Liver (tissue), 9 donors: Measurements from ENCODE around the gene MOB1B. TPM values are rescaled to one million over a fixed set of nuclear protein-coding genes. Genes with fewer than 3 reads are reported as not detected.

Source experiments
- DNase-seq: peaks from one replicate; pipeline ENCODE4 v3.0.0-alpha.2; 2017; ENCODE audit warnings: low spot score
- H3K27ac ChIP-seq, 2 donors: one replicate each; pipeline ENCODE4 v1.7.0; 2013; ENCODE audit warnings: inconsistent platforms in 2 of 2, low read length in 2 of 2, control low read depth in 1 of 2, low read depth in 1 of 2, mild to moderate bottlenecking in 1 of 2
- H3K27me3 ChIP-seq, 4 donors: one replicate each; pipeline versions ENCODE4 v1.6.1 to v1.7.0; 2013; ENCODE audit warnings: low read length in 3 of 4, inconsistent platforms in 1 of 4, mild to moderate bottlenecking in 1 of 4, moderate library complexity in 1 of 4; ENCODE audit not compliant: control insufficient read depth in 4 of 4, insufficient read depth in 4 of 4
- H3K36me3 ChIP-seq, 4 donors: one replicate each; pipeline versions ENCODE4 v1.6.1 to v1.7.0; 2013; ENCODE audit warnings: low read length in 3 of 4, mild to moderate bottlenecking in 3 of 4, low read depth in 1 of 4, moderate library complexity in 1 of 4; ENCODE audit not compliant: control insufficient read depth in 4 of 4, insufficient read depth in 3 of 4
- H3K4me1 ChIP-seq, 4 donors: one replicate each; pipeline versions ENCODE4 v1.6.1 to v1.7.0; 2013; ENCODE audit warnings: low read length in 3 of 4, mild to moderate bottlenecking in 3 of 4, moderate library complexity in 1 of 4; ENCODE audit not compliant: control insufficient read depth in 4 of 4, insufficient read depth in 4 of 4
- H3K4me3 ChIP-seq, 3 donors: one replicate each; pipeline versions ENCODE4 v1.6.1 to v1.7.0; 2013; ENCODE audit warnings: low read length in 3 of 3, control low read depth in 1 of 3, low read depth in 1 of 3, mild to moderate bottlenecking in 1 of 3
- H3K9ac ChIP-seq, 2 donors: one replicate each; pipeline ENCODE4 v1.7.0; 2013; ENCODE audit warnings: low read length in 2 of 2, mild to moderate bottlenecking in 2 of 2, moderate library complexity in 2 of 2, control low read depth in 1 of 2, low read depth in 1 of 2
- H3K9me3 ChIP-seq, 4 donors: one replicate each; pipeline versions ENCODE4 v1.6.1 to v1.7.0; 2013; ENCODE audit warnings: low read length in 3 of 4; ENCODE audit not compliant: control insufficient read depth in 4 of 4
- EGR1 ChIP-seq, 2 donors: IDR thresholded peaks; 2 replicates each; pipeline ENCODE4 v1.6.1; 2016 to 2018; ENCODE audit warnings: antibody characterized with exemption in 2 of 2, low read depth in 2 of 2
- FOXA1 ChIP-seq: IDR thresholded peaks from 2 replicates; pipeline ENCODE4 v1.6.1; 2016; ENCODE audit warnings: antibody characterized with exemption
- HNF4G ChIP-seq: IDR thresholded peaks from 2 replicates; pipeline ENCODE4 v1.6.1; 2016; ENCODE audit warnings: antibody characterized with exemption
- JUND ChIP-seq, 2 donors: IDR thresholded peaks; 2 replicates each; pipeline ENCODE4 v1.6.1; 2016; ENCODE audit warnings: antibody characterized with exemption in 2 of 2
- NR2F2 ChIP-seq: IDR thresholded peaks from 2 replicates; pipeline ENCODE4 v1.6.1; 2016; ENCODE audit warnings: antibody characterized with exemption
- RAD21 ChIP-seq, 2 donors: IDR thresholded peaks; 2 replicates each; pipeline ENCODE4 v1.6.1; 2016; ENCODE audit warnings: antibody characterized with exemption in 2 of 2, mild to moderate bottlenecking in 2 of 2
- RXRA ChIP-seq, 2 donors: IDR thresholded peaks; 2 replicates each; pipeline ENCODE4 v1.6.1; 2017 to 2018; ENCODE audit warnings: antibody characterized with exemption in 2 of 2, mild to moderate bottlenecking in 1 of 2
- SP1 ChIP-seq: IDR thresholded peaks from 2 replicates; pipeline ENCODE4 v1.6.1; 2018; ENCODE audit warnings: antibody characterized with exemption, mild to moderate bottlenecking
- WGBS: extraction: QIAGEN DNeasy Blood & Tissue Kit; methylation state at CpG from one replicate; pipeline ENCODE4 v1.1.7; 2013; 5-methylcytosine and 5-hydroxymethylcytosine counted together
- polyA plus RNA-seq, 2 donors: library from polyadenylated mRNA; stranded (reverse) in 1 of 2; unstranded in 1 of 2; fragments of 200-250 nt in 1 of 2; fragments of >200 nt in 1 of 2; fragmentation: Nextera tagmentation in 1 of 2; extraction: Ambion mirVana in 1 of 2; gene quantifications; one replicate each; pipeline versions ENCODE4 v1.2.1 to v1.2.3, GENCODE V29; 2013 to 2015
- total RNA-seq, 2 donors: library from RNA; depleted of rRNA; stranded (reverse); fragments of >200 nt; gene quantifications; one replicate each; pipeline ENCODE4 v1.2.3, GENCODE V29; 2014
- TF ChIP-seq, protein P1 (sequence below): IDR thresholded peaks from 2 replicates; pipeline ENCODE4 v1.6.1; 2016; ENCODE audit warnings: antibody characterized with exemption
- TF ChIP-seq, protein P2 (sequence below): IDR thresholded peaks from 2 replicates; pipeline ENCODE4 v1.6.1; 2016; ENCODE audit warnings: antibody characterized with exemption
- TF ChIP-seq, protein P3 (sequence below): fragments of 150-350 bp; IDR thresholded peaks from 2 replicates; pipeline ENCODE4 v1.5.1; 2017; ENCODE audit warnings: improper control_type of control experiment, low read depth, low read length; ENCODE audit not compliant: missing input control
- donor health status: healthy.
- donor health status: healthy.
- donor health status: healthy.
- donor health status: healthy.
- donor health status: healthy.

The MOB1B gene
- total and polyA plus RNA-seq, 4 donors, result 2.1 to 69.0 (median 3.7) TPM

DNA sequence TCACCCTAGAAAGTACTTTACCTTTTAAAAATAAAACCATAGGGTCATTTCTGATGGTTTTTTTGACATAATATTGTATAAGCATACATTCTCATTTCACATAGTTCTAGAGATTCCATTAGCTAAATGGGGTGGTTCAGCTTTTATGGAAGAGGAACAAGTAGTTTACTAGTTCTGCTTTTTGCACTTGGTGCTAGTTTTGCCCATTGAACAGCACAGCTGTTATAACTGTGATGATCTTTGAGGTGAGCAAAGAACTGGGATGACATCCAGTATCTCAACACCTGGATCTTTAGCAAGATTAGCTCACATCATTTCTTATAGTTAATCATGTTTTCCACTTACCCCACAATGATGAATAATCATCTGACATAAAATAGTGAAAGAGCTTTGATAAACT, 40.9 kb downstream of the MOB1B start:
- Histone ChIP-seq H3K27me3 (no peaks in the 10 kb centered on the region), H3K4me3 (no peak overlapping the region), H3K4me1 (peaks cover 0 to 4% (median under 1%) of the 10 kb centered on the region in 4 donors), H3K9ac (no peak overlapping the region), H3K9me3 (no peaks in the 10 kb centered on the region), H3K36me3 (no peaks in the 10 kb centered on the region), H3K27ac (no peak overlapping the region)
- no peak for TF ChIP-seq RAD21 (IDR thresholded peaks at IDR 0.05)
- TF ChIP-seq SP1, result no peak
- no peak for DNase-seq

DNA sequence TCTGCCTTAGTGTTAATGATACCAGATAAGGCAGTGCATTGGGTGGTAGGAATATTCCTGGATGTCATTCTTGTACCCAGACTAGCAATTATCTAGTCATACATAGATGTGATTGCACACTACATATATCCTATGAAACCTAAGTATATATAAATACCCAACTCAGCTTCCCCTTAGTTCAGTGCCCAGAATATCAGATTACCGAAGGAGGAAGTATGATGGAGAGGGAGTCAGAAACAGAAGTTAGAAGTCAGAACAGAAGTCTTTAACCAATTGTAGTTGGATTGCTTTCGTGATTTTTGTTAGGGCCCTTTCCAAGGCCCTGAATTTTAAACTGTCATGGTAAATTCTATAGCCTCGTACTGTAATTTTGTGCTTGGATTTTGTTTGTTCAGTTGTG, 42.9 kb downstream of the MOB1B start:
- H3K27ac ChIP-seq, result no peak overlapping the region
- 57% methylated on average over 3 of the region's 3 CpGs for WGBS
- TF ChIP-seq FOXA1, result no peak
- TF ChIP-seq SP1, result no peak
- TF ChIP-seq RXRA (IDR thresholded peaks at IDR 0.05), result no peak
- H3K9me3 ChIP-seq, result no peaks in the 10 kb centered on the region
- H3K4me3 ChIP-seq, result no peak overlapping the region
- H3K27me3 ChIP-seq, result no peaks in the 10 kb centered on the region
- H3K4me1 ChIP-seq, result peaks cover 0 to 4% (median under 1%) of the 10 kb centered on the region in 4 donors
- no peaks in the 10 kb centered on the region for H3K36me3 ChIP-seq
- no peak for DNase-seq
- no peak overlapping the region for H3K9ac ChIP-seq

DNA sequence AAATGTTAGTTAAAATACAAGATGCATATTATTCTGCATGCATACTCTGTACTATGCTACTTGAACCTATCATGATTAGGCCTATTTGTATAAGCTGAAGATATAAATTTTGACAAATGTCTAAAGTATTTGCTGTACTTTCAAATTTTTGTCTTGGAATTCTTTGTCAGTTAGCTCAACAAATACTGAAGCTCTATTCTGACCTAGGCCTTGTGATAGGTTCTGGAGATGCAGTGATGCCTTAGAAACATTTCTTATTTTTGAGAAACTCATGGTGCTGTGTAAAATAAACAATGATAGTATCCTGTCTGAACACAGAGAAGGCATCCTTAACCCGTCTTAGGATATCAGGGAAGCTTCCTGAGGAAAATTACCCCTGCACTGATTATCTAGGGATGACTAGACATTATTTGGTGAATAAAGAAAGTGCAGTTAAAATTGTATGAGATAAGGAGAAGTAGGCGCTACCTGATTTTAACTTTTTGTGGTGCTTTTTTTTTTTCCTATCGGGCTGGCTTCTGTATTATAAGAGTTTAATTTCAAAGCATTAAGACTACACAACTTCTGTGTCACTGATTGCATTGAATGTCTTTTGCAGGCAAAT, 43.4 kb downstream of the MOB1B start:
- Histone ChIP-seq H3K27me3 (no peaks in the 10 kb centered on the region), H3K27ac (no peak overlapping the region), H3K9me3 (no peaks in the 10 kb centered on the region), H3K4me3 (no peak overlapping the region), H3K9ac (no peak overlapping the region), H3K36me3 (no peaks in the 10 kb centered on the region), H3K4me1 (peaks cover 0 to 4% (median under 1%) of the 10 kb centered on the region in 4 donors)
- no peak for TF ChIP-seq SP1
- TF ChIP-seq, protein P1, sequence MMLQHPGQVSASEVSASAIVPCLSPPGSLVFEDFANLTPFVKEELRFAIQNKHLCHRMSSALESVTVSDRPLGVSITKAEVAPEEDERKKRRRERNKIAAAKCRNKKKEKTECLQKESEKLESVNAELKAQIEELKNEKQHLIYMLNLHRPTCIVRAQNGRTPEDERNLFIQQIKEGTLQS, result no peak
- TF ChIP-seq, protein P2, sequence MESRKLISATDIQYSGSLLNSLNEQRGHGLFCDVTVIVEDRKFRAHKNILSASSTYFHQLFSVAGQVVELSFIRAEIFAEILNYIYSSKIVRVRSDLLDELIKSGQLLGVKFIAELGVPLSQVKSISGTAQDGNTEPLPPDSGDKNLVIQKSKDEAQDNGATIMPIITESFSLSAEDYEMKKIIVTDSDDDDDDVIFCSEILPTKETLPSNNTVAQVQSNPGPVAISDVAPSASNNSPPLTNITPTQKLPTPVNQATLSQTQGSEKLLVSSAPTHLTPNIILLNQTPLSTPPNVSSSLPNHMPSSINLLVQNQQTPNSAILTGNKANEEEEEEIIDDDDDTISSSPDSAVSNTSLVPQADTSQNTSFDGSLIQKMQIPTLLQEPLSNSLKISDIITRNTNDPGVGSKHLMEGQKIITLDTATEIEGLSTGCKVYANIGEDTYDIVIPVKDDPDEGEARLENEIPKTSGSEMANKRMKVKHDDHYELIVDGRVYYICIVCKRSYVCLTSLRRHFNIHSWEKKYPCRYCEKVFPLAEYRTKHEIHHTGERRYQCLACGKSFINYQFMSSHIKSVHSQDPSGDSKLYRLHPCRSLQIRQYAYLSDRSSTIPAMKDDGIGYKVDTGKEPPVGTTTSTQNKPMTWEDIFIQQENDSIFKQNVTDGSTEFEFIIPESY, result no peak
- TF ChIP-seq NR2F2, result no peak
- TF ChIP-seq EGR1 (IDR thresholded peaks at IDR 0.05; ENCODE audit: low read depth in 2 of 2), result no peak
- TF ChIP-seq HNF4G, result no peak
- no peak for TF ChIP-seq JUND (IDR thresholded peaks at IDR 0.05)
- TF ChIP-seq, protein P3, sequence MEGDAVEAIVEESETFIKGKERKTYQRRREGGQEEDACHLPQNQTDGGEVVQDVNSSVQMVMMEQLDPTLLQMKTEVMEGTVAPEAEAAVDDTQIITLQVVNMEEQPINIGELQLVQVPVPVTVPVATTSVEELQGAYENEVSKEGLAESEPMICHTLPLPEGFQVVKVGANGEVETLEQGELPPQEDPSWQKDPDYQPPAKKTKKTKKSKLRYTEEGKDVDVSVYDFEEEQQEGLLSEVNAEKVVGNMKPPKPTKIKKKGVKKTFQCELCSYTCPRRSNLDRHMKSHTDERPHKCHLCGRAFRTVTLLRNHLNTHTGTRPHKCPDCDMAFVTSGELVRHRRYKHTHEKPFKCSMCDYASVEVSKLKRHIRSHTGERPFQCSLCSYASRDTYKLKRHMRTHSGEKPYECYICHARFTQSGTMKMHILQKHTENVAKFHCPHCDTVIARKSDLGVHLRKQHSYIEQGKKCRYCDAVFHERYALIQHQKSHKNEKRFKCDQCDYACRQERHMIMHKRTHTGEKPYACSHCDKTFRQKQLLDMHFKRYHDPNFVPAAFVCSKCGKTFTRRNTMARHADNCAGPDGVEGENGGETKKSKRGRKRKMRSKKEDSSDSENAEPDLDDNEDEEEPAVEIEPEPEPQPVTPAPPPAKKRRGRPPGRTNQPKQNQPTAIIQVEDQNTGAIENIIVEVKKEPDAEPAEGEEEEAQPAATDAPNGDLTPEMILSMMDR, result no peak
- DNase-seq, result no peak
- 79% methylated on average over 3 of the region's 3 CpGs for WGBS
